GM19452 (cell line): ENCODE measurements around the gene SLC19A2.

Experiments used
- ATAC-seq: cut with Tn5 transposase; IDR thresholded peaks from one replicate; pipeline ENCODE4 v1.9.1; 2021; ENCODE audit not compliant: unreplicated experiment

SLC19A2 gene

GRCh38 chr1:169414952-169415351 is 70.8 kb downstream of the SLC19A2 start:
- ATAC-seq = no peak
